ENCODE data around the gene PFDN5. TPM values are rescaled to one million over a fixed set of nuclear protein-coding genes. Genes with fewer than 3 reads are reported as not detected.

The PFDN5 gene
- total RNA-seq, 1 experiment from 2014 or later = 340 TPM

DNA sequence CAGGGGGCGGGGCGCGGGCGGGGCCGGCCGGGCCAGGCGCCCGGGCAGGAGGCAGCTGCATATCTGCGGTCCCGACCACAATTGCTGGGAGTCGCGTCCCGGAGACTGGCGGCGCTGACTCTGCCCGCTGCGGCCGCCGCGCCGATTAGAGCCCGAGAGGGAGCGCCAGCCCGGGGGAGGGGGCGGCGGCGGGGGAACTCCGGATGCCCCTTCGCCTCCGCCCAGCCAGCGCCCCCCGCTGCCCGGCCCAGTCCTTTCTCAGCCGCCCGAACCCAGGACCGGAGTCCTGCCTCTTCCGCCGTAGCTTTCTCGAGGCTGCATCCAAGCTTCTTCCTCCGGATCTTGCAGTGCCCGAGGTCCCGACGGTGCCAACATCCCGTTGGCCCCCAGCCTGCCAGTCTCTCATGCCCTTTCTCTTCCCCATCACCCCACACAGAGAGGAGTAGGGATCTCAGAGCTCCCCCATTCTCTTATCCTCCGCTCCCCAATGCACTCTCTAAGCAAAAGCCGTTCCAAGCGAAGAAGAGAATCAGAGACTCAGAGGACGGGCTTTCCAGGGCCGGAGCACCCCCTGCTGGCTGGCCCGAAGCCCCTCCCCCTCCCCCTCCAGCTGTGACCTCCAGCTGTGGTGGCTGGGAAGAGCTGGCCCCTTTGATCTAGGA is 49.6 kb downstream of the PFDN5 start:
- ChIA-PET POLR2A (interaction anchor here (0.5 to 1.3 kb wide), 4 partner anchors 11 to 159 kb away, joined by 3 to 5 read pairs (median 4); partner anchors contain the start of gene SP1), CTCF (interaction anchor here (0.5 to 2.0 kb wide), 17 partner anchors 7 to 1058 kb away, joined by 3 to 19 read pairs (median 3); partner anchors contain the start of gene AAAS)
- no TSS peak for BruUV-seq (replicated peaks)
- Histone ChIP-seq H3K9me3 (ENCODE audit: control insufficient read depth, insufficient read depth, low read depth, low read length) (no peaks in the 10 kb centered on the region), H3K27ac (ENCODE audit: low read length) (peak overlapping the region; percentile 64), H3K27me3 (ENCODE audit: control insufficient read depth, insufficient read depth, low read length) (no peaks in the 10 kb centered on the region), H3K4me1 (ENCODE audit: control insufficient read depth, insufficient read depth, low read length) (peaks cover 10% of the 10 kb centered on the region; the same call in 1 of the 2 replicates), H3K4me3 (ENCODE audit: low read depth in 2 of 2, low read length in 2 of 2) (peak overlapping the region; percentile 60 to 86), H3K36me3 (ENCODE audit: control insufficient read depth, insufficient read depth, low read length) (no peaks in the 10 kb centered on the region; the same call in 1 of the 2 replicates)
- TF ChIP-seq, protein P1, sequence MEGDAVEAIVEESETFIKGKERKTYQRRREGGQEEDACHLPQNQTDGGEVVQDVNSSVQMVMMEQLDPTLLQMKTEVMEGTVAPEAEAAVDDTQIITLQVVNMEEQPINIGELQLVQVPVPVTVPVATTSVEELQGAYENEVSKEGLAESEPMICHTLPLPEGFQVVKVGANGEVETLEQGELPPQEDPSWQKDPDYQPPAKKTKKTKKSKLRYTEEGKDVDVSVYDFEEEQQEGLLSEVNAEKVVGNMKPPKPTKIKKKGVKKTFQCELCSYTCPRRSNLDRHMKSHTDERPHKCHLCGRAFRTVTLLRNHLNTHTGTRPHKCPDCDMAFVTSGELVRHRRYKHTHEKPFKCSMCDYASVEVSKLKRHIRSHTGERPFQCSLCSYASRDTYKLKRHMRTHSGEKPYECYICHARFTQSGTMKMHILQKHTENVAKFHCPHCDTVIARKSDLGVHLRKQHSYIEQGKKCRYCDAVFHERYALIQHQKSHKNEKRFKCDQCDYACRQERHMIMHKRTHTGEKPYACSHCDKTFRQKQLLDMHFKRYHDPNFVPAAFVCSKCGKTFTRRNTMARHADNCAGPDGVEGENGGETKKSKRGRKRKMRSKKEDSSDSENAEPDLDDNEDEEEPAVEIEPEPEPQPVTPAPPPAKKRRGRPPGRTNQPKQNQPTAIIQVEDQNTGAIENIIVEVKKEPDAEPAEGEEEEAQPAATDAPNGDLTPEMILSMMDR (IDR thresholded peaks at IDR 0.05) = peak; percentile 91
- TF ChIP-seq POLR2AphosphoS5 (IDR thresholded peaks at IDR 0.05; ENCODE audit: low read depth, low read length) (no peak), SIN3A (IDR thresholded peaks at IDR 0.05; ENCODE audit: borderline replicate concordance, insufficient read depth, low read depth, low read length) (no peak), TCF7L2 (IDR thresholded peaks at IDR 0.05; ENCODE audit: low read depth, low read length) (no peak)
- TF ChIP-seq, protein P2, sequence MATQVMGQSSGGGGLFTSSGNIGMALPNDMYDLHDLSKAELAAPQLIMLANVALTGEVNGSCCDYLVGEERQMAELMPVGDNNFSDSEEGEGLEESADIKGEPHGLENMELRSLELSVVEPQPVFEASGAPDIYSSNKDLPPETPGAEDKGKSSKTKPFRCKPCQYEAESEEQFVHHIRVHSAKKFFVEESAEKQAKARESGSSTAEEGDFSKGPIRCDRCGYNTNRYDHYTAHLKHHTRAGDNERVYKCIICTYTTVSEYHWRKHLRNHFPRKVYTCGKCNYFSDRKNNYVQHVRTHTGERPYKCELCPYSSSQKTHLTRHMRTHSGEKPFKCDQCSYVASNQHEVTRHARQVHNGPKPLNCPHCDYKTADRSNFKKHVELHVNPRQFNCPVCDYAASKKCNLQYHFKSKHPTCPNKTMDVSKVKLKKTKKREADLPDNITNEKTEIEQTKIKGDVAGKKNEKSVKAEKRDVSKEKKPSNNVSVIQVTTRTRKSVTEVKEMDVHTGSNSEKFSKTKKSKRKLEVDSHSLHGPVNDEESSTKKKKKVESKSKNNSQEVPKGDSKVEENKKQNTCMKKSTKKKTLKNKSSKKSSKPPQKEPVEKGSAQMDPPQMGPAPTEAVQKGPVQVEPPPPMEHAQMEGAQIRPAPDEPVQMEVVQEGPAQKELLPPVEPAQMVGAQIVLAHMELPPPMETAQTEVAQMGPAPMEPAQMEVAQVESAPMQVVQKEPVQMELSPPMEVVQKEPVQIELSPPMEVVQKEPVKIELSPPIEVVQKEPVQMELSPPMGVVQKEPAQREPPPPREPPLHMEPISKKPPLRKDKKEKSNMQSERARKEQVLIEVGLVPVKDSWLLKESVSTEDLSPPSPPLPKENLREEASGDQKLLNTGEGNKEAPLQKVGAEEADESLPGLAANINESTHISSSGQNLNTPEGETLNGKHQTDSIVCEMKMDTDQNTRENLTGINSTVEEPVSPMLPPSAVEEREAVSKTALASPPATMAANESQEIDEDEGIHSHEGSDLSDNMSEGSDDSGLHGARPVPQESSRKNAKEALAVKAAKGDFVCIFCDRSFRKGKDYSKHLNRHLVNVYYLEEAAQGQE (IDR thresholded peaks at IDR 0.05; ENCODE audit: insufficient read depth in 1 of 2, low read depth in 2 of 2, low read length in 1 of 2) = no peak
- in situ Hi-C loops (cut with HindIII; ENCODE audit: low pct_unique_long_range_greater_than_20kb, low sequenced_read_pairs) (no loop called here), intact Hi-C loops (cut with micrococcal nuclease; ENCODE audit: unreplicated experiment) (no loop called here)
- no peak for DNase-seq (ENCODE audit: low read depth, low spot score)
- ATAC-seq = peak; percentile 90

DNA sequence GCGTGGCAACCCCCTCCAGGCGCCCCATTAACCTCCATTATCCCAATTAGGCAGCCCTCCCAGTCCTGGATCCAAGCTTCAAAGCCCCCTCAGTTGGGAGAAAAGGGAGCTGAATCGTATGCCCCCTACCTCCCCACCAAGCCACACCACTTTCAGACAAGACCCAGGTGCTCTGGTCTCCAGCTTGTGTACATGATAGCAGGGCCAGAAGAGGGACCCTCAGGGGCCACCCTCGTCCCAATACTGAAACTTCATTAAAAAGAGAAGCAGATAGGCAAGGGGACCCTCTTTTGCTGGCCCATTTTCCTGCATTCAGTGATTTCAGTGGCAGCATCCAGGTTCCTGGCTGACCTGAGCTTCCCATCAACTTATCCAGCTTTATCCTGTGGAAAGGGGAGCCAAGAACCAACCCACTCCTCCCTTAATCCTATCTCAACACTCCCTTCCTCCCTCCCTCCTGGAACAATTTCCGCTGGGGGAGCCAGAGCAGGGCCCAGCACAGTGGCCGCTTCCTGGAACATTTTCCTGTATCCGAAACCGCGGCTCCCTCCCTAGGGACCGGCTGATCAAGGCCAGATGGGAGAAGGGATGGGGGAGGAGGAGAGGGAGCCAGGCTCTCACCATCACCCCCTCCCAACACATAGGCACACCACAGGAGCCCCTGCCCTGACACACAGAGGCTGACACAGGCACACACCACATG is 50.3 kb downstream of the PFDN5 start:
- intact Hi-C loops (cut with micrococcal nuclease; ENCODE audit: unreplicated experiment) (no loop called here), in situ Hi-C loops (cut with HindIII; ENCODE audit: low pct_unique_long_range_greater_than_20kb, low sequenced_read_pairs) (no loop called here)
- no TSS peak for BruUV-seq (replicated peaks)
- ATAC-seq (no peak), DNase-seq (ENCODE audit: low read depth, low spot score) (no peak)
- peak overlapping the region; percentile 60 to 86 for H3K4me3 ChIP-seq (ENCODE audit: low read depth in 2 of 2, low read length in 2 of 2)
- H3K36me3 ChIP-seq (ENCODE audit: control insufficient read depth, insufficient read depth, low read length) = no peaks in the 10 kb centered on the region; the same call in 1 of the 2 replicates
- peaks cover 10% of the 10 kb centered on the region; the same call in 1 of the 2 replicates for H3K4me1 ChIP-seq (ENCODE audit: control insufficient read depth, insufficient read depth, low read length)
- TF ChIP-seq, protein P1 (IDR thresholded peaks at IDR 0.05) = peak; percentile 48
- TF ChIP-seq, protein P2 (IDR thresholded peaks at IDR 0.05; ENCODE audit: insufficient read depth in 1 of 2, low read depth in 2 of 2, low read length in 1 of 2) = no peak
- TF ChIP-seq SIN3A (IDR thresholded peaks at IDR 0.05; ENCODE audit: borderline replicate concordance, insufficient read depth, low read depth, low read length) = no peak
- TF ChIP-seq POLR2AphosphoS5 (IDR thresholded peaks at IDR 0.05; ENCODE audit: low read depth, low read length) = no peak
- peak; percentile 87 for TF ChIP-seq TCF7L2 (IDR thresholded peaks at IDR 0.05; ENCODE audit: low read depth, low read length)
- no peaks in the 10 kb centered on the region for H3K9me3 ChIP-seq (ENCODE audit: control insufficient read depth, insufficient read depth, low read depth, low read length)
- ChIA-PET CTCF (interaction anchor here (0.5 to 2.0 kb wide), 12 partner anchors 11 to 163 kb away, joined by 3 to 19 read pairs (median 4); partner anchors contain the start of gene AAAS), POLR2A (interaction anchor here (0.5 to 1.3 kb wide), 3 partner anchors 34 to 159 kb away, joined by 3 to 4 read pairs (median 3); partner anchors contain the start of gene SP1)
- H3K27ac ChIP-seq (ENCODE audit: low read length) = peak overlapping the region; percentile 64; the same call in 1 of the 2 replicates
- no peaks in the 10 kb centered on the region for H3K27me3 ChIP-seq (ENCODE audit: control insufficient read depth, insufficient read depth, low read length)

Data from Panc1 (cell line).